Ishikawa (cell line): Measurements from ENCODE around the gene SERINC3.

ENCODE experiments used
- CEBPB ChIP-seq: IDR thresholded peaks from 2 replicates; pipeline ENCODE4 v1.6.1; 2012
- CREB1 ChIP-seq: IDR thresholded peaks from 2 replicates; pipeline ENCODE4 v1.6.1; 2012; ENCODE audit warnings: low read depth
- EGR1 ChIP-seq: IDR thresholded peaks from 2 replicates; pipeline ENCODE4 v1.6.1; 2012
- EP300 ChIP-seq: IDR thresholded peaks from 2 replicates; pipeline ENCODE4 v1.6.1; 2012; ENCODE audit warnings: borderline replicate concordance
- FOXM1 ChIP-seq: IDR thresholded peaks from 2 replicates; pipeline ENCODE4 v1.6.1; 2012; ENCODE audit warnings: low read depth, borderline replicate concordance
- MAX ChIP-seq: IDR thresholded peaks from 2 replicates; pipeline ENCODE4 v1.6.1; 2012
- NFIC ChIP-seq: IDR thresholded peaks from 2 replicates; pipeline ENCODE4 v1.6.1; 2012
- RAD21 ChIP-seq: IDR thresholded peaks from 2 replicates; pipeline ENCODE4 v1.6.1; 2012; ENCODE audit warnings: low read depth
- REST ChIP-seq: IDR thresholded peaks from 2 replicates; pipeline ENCODE4 v1.6.1; 2012; ENCODE audit warnings: low read depth, mild to moderate bottlenecking
- TAF1 ChIP-seq: IDR thresholded peaks from 2 replicates; pipeline ENCODE4 v1.6.1; 2012; ENCODE audit warnings: low read depth, mild to moderate bottlenecking
- TCF12 ChIP-seq: IDR thresholded peaks from 2 replicates; pipeline ENCODE4 v1.6.1; 2012; ENCODE audit warnings: low read depth
- TEAD4 ChIP-seq: IDR thresholded peaks from 2 replicates; pipeline ENCODE4 v1.6.1; 2012
- USF1 ChIP-seq: IDR thresholded peaks from 2 replicates; pipeline ENCODE4 v1.6.1; 2012
- YY1 ChIP-seq: IDR thresholded peaks from 2 replicates; pipeline ENCODE4 v1.6.1; 2012; ENCODE audit warnings: low read depth
- ZBTB7A ChIP-seq: IDR thresholded peaks from 2 replicates; pipeline ENCODE4 v1.6.1; 2012; ENCODE audit warnings: low read depth

Gene SERINC3

GRCh38 chr20:44461142-44461802 lies 60.6 kb downstream of the SERINC3 start:
- TF ChIP-seq REST = no peak

- no peak for TF ChIP-seq YY1
- TF ChIP-seq RAD21 = peak; percentile 74
- no peak for TF ChIP-seq EGR1
Measured at GRCh38 chr20:44460795-44461141, 61.1 kb downstream of the SERINC3 start.

- TF ChIP-seq CEBPB (no peak), ZBTB7A (no peak)
Measured at GRCh38 chr20:44459271-44459670, 62.6 kb downstream of the SERINC3 start.

GRCh38 chr20:44457016-44457415 lies 64.9 kb downstream of the SERINC3 start:
- no peak for TF ChIP-seq REST
- TF ChIP-seq EGR1 = no peak
- no peak for TF ChIP-seq FOXM1
- no peak for TF ChIP-seq NFIC
- TF ChIP-seq TCF12 = no peak
- no peak for TF ChIP-seq RAD21
- no peak for TF ChIP-seq EP300
- no peak for TF ChIP-seq YY1
- TF ChIP-seq TEAD4 = no peak
- no peak for TF ChIP-seq ZBTB7A
- TF ChIP-seq MAX = no peak

GRCh38 chr20:44456611-44457010 lies 65.3 kb downstream of the SERINC3 start:
- TF ChIP-seq CREB1 (no peak), NFIC (no peak), EGR1 (no peak), EP300 (no peak), CEBPB (no peak), MAX (no peak), TEAD4 (no peak), REST (no peak), USF1 (no peak), RAD21 (no peak), TAF1 (no peak), YY1 (no peak), TCF12 (no peak), FOXM1 (no peak), ZBTB7A (no peak)

- no peak for TF ChIP-seq YY1
- no peak for TF ChIP-seq TEAD4
- TF ChIP-seq FOXM1 = no peak
- TF ChIP-seq TAF1 = no peak
- no peak for TF ChIP-seq EGR1
- no peak for TF ChIP-seq NFIC
- TF ChIP-seq ZBTB7A = no peak
- TF ChIP-seq CEBPB = no peak
- no peak for TF ChIP-seq USF1
- no peak for TF ChIP-seq MAX
- TF ChIP-seq TCF12 = no peak
- no peak for TF ChIP-seq REST
- no peak for TF ChIP-seq RAD21
- TF ChIP-seq CREB1 = no peak
- TF ChIP-seq EP300 = no peak
Measured at GRCh38 chr20:44455126-44455525, 66.7 kb downstream of the SERINC3 start.
